A549 (cell line): ENCODE measurements around the gene WNT1. TPM values are rescaled to one million over a fixed set of nuclear protein-coding genes. Genes with fewer than 3 reads are reported as not detected.

Source experiments
- ATAC-seq, 2 experiments: fragments of 200-7000 bp in 1 of 2; fragments of >200 bp in 1 of 2; cut with Nextera tagmentation in 1 of 2; cut with Tn5 transposase in 1 of 2; 3 replicates each; pipeline versions ENCODE4 v1.8.0 to v1.9.1; 2018 to 2020; ENCODE audit warnings: mild to moderate bottlenecking in 1 of 2, moderate library complexity in 1 of 2
- CTCF ChIA-PET: fragments of 300-600 bp; sonication (Branson Sonifier 250); formaldehyde crosslinking; extraction: SDS; loops from one replicate; lab custom pipeline; 2021; ENCODE audit warnings: antibody characterized with exemption, inconsistent platforms; lab: Yijun Ruan, JAX
- POLR2A ChIA-PET: fragments of 350-600 bp; formaldehyde crosslinking; extraction: SDS; loops from one replicate; lab custom pipeline; 2021; ENCODE audit warnings: antibody characterized with exemption, inconsistent platforms; lab: Yijun Ruan, JAX
- DNase-seq, 2 experiments: peaks; one replicate each; pipeline versions ENCODE4 v3.0.0 to v3.0.0-alpha.2; 2011 to 2016; ENCODE audit warnings: low read depth in 1 of 2, low spot score in 1 of 2
- FAIRE-seq: peaks from 2 replicates; lab custom pipeline; 2011; peaks lifted over from hg19 to GRCh38; lab: Jason Lieb, UNC
- H3K27ac ChIP-seq, 2 experiments: fragments of >200 bp; sonication (Bioruptor Twin); formaldehyde crosslinking; 3 replicates each; pipeline ENCODE4 v1.5.1; 2016 to 2017
- H3K4me1 ChIP-seq: fragments of >200 bp; sonication (Bioruptor Twin); formaldehyde crosslinking; 3 replicates; pipeline ENCODE4 v1.6.1; 2016
- H3K4me2 ChIP-seq: fragments of >200 bp; sonication (Bioruptor Twin); formaldehyde crosslinking; 3 replicates; pipeline ENCODE4 v1.6.1; 2016
- H3K4me3 ChIP-seq: fragments of >200 bp; sonication (Bioruptor Twin); formaldehyde crosslinking; 3 replicates; pipeline ENCODE4 v1.5.1; 2016
- H3K9me3 ChIP-seq: fragments of >200 bp; sonication (Bioruptor Twin); formaldehyde crosslinking; 3 replicates; pipeline ENCODE4 v1.6.1; 2016
- ATOH8 ChIP-seq: fragments of 250-450 bp; sonication (Bioruptor Pico); IDR thresholded peaks from 2 replicates; pipeline ENCODE4 v1.5.0; 2020; ENCODE audit warnings: low read depth, mild to moderate bottlenecking, moderate library complexity
- BCL3 ChIP-seq: fragments of >200 bp; sonication (Bioruptor Twin); formaldehyde crosslinking; IDR thresholded peaks from 3 replicates; pipeline ENCODE4 v1.6.1; 2016
- CTCF ChIP-seq: fragments of >200 bp; sonication (Bioruptor Twin); formaldehyde crosslinking; IDR thresholded peaks from 3 replicates; pipeline ENCODE4 v1.5.1; 2016
- E2F6 ChIP-seq: IDR thresholded peaks from 2 replicates; pipeline ENCODE4 v1.6.1; 2012; ENCODE audit warnings: low read depth, borderline replicate concordance
- EHMT2 ChIP-seq: fragments of 200-600 bp; sonication (generic); IDR thresholded peaks from 2 replicates; pipeline ENCODE4 v1.6.1; 2016; ENCODE audit warnings: antibody characterized with exemption, low read depth, mild to moderate bottlenecking, moderate library complexity
- ESRRA ChIP-seq: fragments of 150-350 bp; IDR thresholded peaks from 2 replicates; pipeline ENCODE4 v1.6.1; 2014; ENCODE audit warnings: mild to moderate bottlenecking, low read length, borderline replicate concordance
- FOSB ChIP-seq: fragments of 250-450 bp; sonication (Bioruptor Pico); IDR thresholded peaks from 2 replicates; pipeline ENCODE4 v1.5.0; 2020; ENCODE audit warnings: mild to moderate bottlenecking, moderate library complexity
- FOSL2 ChIP-seq, 2 experiments: fragments of 450-650 bp in 1 of 2; fragments of >200 bp in 1 of 2; sonication (Bioruptor Twin) in 1 of 2; formaldehyde crosslinking; IDR thresholded peaks; 2 replicates each; pipeline versions ENCODE4 v1.5.0 to v1.6.1; 2016 to 2020; ENCODE audit warnings: mild to moderate bottlenecking in 1 of 2, moderate library complexity in 1 of 2
- HES2 ChIP-seq: fragments of >200 bp; sonication (Bioruptor Twin); formaldehyde crosslinking; IDR thresholded peaks from 2 replicates; pipeline ENCODE4 v1.6.1; 2016
- HEYL ChIP-seq: fragments of 250-450 bp; sonication (Bioruptor Pico); IDR thresholded peaks from 2 replicates; pipeline ENCODE4 v1.8.0; 2021; ENCODE audit warnings: mild to moderate bottlenecking, moderate library complexity
- HOXB13 ChIP-seq: fragments of 250-450 bp; sonication (Bioruptor Pico); IDR thresholded peaks from 2 replicates; pipeline ENCODE4 v1.5.0; 2020; ENCODE audit warnings: low read depth, mild to moderate bottlenecking, moderate library complexity
- JUNB ChIP-seq: fragments of >200 bp; sonication (Bioruptor Twin); formaldehyde crosslinking; IDR thresholded peaks from 2 replicates; pipeline ENCODE4 v1.6.1; 2016
- MYC ChIP-seq: IDR thresholded peaks from 2 replicates; pipeline ENCODE4 v1.6.1; 2012; ENCODE audit warnings: mild to moderate bottlenecking, inconsistent platforms, low read length, improper control_type of control experiment, borderline replicate concordance
- NFE2L2 ChIP-seq: fragments of 150-350 bp; conservative IDR thresholded peaks from 2 replicates; pipeline ENCODE4 v1.6.1; 2014; ENCODE audit warnings: low read length
- PHF8 ChIP-seq: fragments of 200-600 bp; sonication (generic); IDR thresholded peaks from 2 replicates; pipeline ENCODE4 v1.6.1; 2016; ENCODE audit warnings: low read depth, mild to moderate bottlenecking, antibody characterized with exemption, moderate library complexity, borderline replicate concordance
- POLR2A ChIP-seq: IDR thresholded peaks from 2 replicates; pipeline ENCODE4 v1.6.1; 2012; ENCODE audit warnings: mild to moderate bottlenecking, low read length
- RAD21 ChIP-seq, 2 experiments: fragments of >200 bp in 1 of 2; sonication (Bioruptor Twin) in 1 of 2; formaldehyde crosslinking in 1 of 2; IDR thresholded peaks in 1 of 2; conservative IDR thresholded peaks in 1 of 2; 2 replicates in 1 of 2; 3 replicates in 1 of 2; pipeline ENCODE4 v1.6.1; 2012 to 2018; ENCODE audit warnings: inconsistent platforms in 1 of 2
- RARB ChIP-seq: fragments of 250-450 bp; sonication (Bioruptor Pico); IDR thresholded peaks from 2 replicates; pipeline ENCODE4 v1.8.0; 2021; ENCODE audit warnings: mild to moderate bottlenecking, moderate library complexity
- RCOR1 ChIP-seq: fragments of 150-350 bp; IDR thresholded peaks from 2 replicates; pipeline ENCODE4 v1.6.1; 2014; ENCODE audit warnings: antibody characterized with exemption, low read length, low read depth
- RFX5 ChIP-seq: fragments of 450-650 bp; IDR thresholded peaks from 2 replicates; pipeline ENCODE4 v1.7.1; 2014; ENCODE audit warnings: antibody characterized with exemption, mild to moderate bottlenecking, moderate library complexity
- SMC3 ChIP-seq: fragments of >200 bp; sonication (Bioruptor Twin); formaldehyde crosslinking; IDR thresholded peaks from 3 replicates; pipeline ENCODE4 v1.6.1; 2018; ENCODE audit warnings: inconsistent platforms
- USF2 ChIP-seq: fragments of 450-650 bp; IDR thresholded peaks from 2 replicates; pipeline ENCODE4 v1.6.1; 2014; ENCODE audit warnings: antibody characterized with exemption
- WGBS: methylation state at CpG from one replicate; pipeline ENCODE4 v1.1.6; 2017; ENCODE audit errors: missing lambda C conversion rate; 5-methylcytosine and 5-hydroxymethylcytosine counted together
- polyA plus RNA-seq, 4 experiments: library from polyadenylated mRNA; depleted of rRNA in 3 of 4; stranded (reverse); fragments of >200 nt; fragmentation: RNase III in 1 of 4; extraction: RNeasy Plus Mini Kit Qiagen cat#74134 plus additional on column Dnase treatment in 1 of 4; gene quantifications; 2 replicates in 3 of 4; 3 replicates in 1 of 4; pipeline ENCODE4 v1.2.3, GENCODE V29; 2011 to 2017

The WNT1 gene
- polyA plus RNA-seq, 2 of the 4 experiments (the other 2 are of a cell fraction): not detected

GRCh38 chr12:48933664-48934311 is 44.3 kb upstream of the WNT1 start:
- DNase-seq (no peak), ATAC-seq (no peak), FAIRE-seq (no peak)
- WGBS: 91% methylated on average over 9 of the region's 9 CpGs
- Histone ChIP-seq H3K4me2 (no peak overlapping the region), H3K9me3 (no peaks in the 10 kb centered on the region), H3K27ac (no peak overlapping the region), H3K4me3 (no peak overlapping the region), H3K4me1 (no peaks in the 10 kb centered on the region)
- CTCF ChIA-PET: interaction anchor here (0.6 to 70.2 kb wide), 10 partner anchors 9 to 183 kb away, joined by 3 to 2584 read pairs (median 11); partner anchors contain the start of genes ARF3, DDN, DDX23 and FKBP11
- POLR2A ChIA-PET: no interaction called here
- TF ChIP-seq E2F6: no peak
- no peak for TF ChIP-seq BCL3
- no peak for TF ChIP-seq HEYL (CRISPR knock-in tag)
- TF ChIP-seq JUNB: no peak
- TF ChIP-seq HES2: no peak
- TF ChIP-seq FOSB (CRISPR knock-in tag): no peak
- no peak for TF ChIP-seq RFX5
- no peak for TF ChIP-seq MYC
- TF ChIP-seq ATOH8 (CRISPR knock-in tag): no peak
- no peak for TF ChIP-seq RCOR1
- no peak for TF ChIP-seq POLR2A
- TF ChIP-seq USF2: no peak
- no peak for TF ChIP-seq RARB (CRISPR knock-in tag)
- no peak for TF ChIP-seq EHMT2
- TF ChIP-seq HOXB13 (CRISPR knock-in tag): no peak
- TF ChIP-seq ESRRA: no peak
- no peak for TF ChIP-seq FOSL2 (IDR thresholded peaks at IDR 0.05)
- no peak for TF ChIP-seq FOSL2 (CRISPR knock-in tag; IDR thresholded peaks at IDR 0.05)
- no peak for TF ChIP-seq PHF8

- ChIA-PET POLR2A (no interaction called here), CTCF (interaction anchor here (0.6 to 70.2 kb wide), 13 partner anchors 10 to 184 kb away, joined by 3 to 2584 read pairs (median 11); partner anchors contain the start of genes ARF3, DDN, DDX23 and FKBP11)
- 100% methylated on average over 1 of the region's 1 CpG for WGBS
- no peak overlapping the region for H3K27ac ChIP-seq
- H3K4me1 ChIP-seq: no peaks in the 10 kb centered on the region
- H3K4me2 ChIP-seq: no peak overlapping the region
- FAIRE-seq (no peak), DNase-seq (peak in 1 of 2 experiments; percentile 42), ATAC-seq (peak in 1 of 2 experiments; percentile 54; a peak in 3 of 6 replicates)
- peak; percentile 41 for TF ChIP-seq CTCF
- TF ChIP-seq SMC3: peak; percentile 29; the same call in 1 of the 3 replicates
- TF ChIP-seq NFE2L2: no peak
- TF ChIP-seq RAD21 (conservative IDR thresholded peaks at IDR 0.05 in 1 of 2, IDR thresholded peaks at IDR 0.05 in 1 of 2): peak; percentile 25 to 52; a peak in 2 of 5 replicates
- TF ChIP-seq BCL3: no peak
- H3K9me3 ChIP-seq: no peaks in the 10 kb centered on the region
- H3K4me3 ChIP-seq: no peak overlapping the region
These were observed 43.8 kb upstream of the WNT1 start for GRCh38 chr12:48934312-48934706.
